NCI-H128 (cell line): Measurements from ENCODE around the gene SEC16A.
A peak's percentile ranks its signal among the peaks of the same experiment; 100 is the strongest.
"Not testable (repeated sequence)": the region's sequence is repeated elsewhere in the genome, so short reads cannot be mapped to it uniquely, and the experiment has no call there.

Experiments
- DNase-seq: peaks from one replicate; lab custom pipeline; 2025; ENCODE audit not compliant: unreplicated experiment; lab: John Stamatoyannopoulos, UW

The SEC16A gene

GRCh38 chr9:136424750-136425362 is 58.0 kb downstream of the SEC16A start:
- DNase-seq: no peak

- DNase-seq: no peak
Measured at GRCh38 chr9:136423432-136424146, 59.3 kb downstream of the SEC16A start.

- no peak for DNase-seq
Measured at GRCh38 chr9:136422876-136423275, 60.0 kb downstream of the SEC16A start.

GRCh38 chr9:136421791-136422190 is 61.0 kb downstream of the SEC16A start:
- no peak for DNase-seq

GRCh38 chr9:136419092-136419420 is 63.8 kb downstream of the SEC16A start:
- no peak for DNase-seq

GRCh38 chr9:136418182-136419091 is 64.4 kb downstream of the SEC16A start:
- DNase-seq: no peak

GRCh38 chr9:136416914-136417313 is 65.9 kb downstream of the SEC16A start:
- no peak for DNase-seq

- DNase-seq: no peak
Measured at GRCh38 chr9:136416427-136416826, 66.4 kb downstream of the SEC16A start.

- DNase-seq: no peak
Measured at GRCh38 chr9:136412962-136413361, 69.9 kb downstream of the SEC16A start.

GRCh38 chr9:136411378-136411777 is 71.5 kb downstream of the SEC16A start:
- DNase-seq: no peak

GRCh38 chr9:136410500-136411287 is 72.1 kb downstream of the SEC16A start, which contains the start of the genes ENTR1 and PMPCA:
TSS of gene ENTR1 (minus strand) at chr9:136410614. CDS start at chr9:136410397, 217 bp downstream.
TSS of gene PMPCA (plus strand) at chr9:136410658. CDS start at chr9:136410669, 11 bp downstream.
- peak; percentile 65 for DNase-seq

GRCh38 chr9:136409557-136410455 is 73.0 kb downstream of the SEC16A start:
- no peak for DNase-seq

GRCh38 chr9:136407911-136408310 is 74.9 kb downstream of the SEC16A start:
- DNase-seq: no peak

- DNase-seq: not testable (repeated sequence)
Measured at GRCh38 chr9:136407061-136407460, 75.8 kb downstream of the SEC16A start.

GRCh38 chr9:136405904-136406303 is 76.9 kb downstream of the SEC16A start:
- not testable (repeated sequence) for DNase-seq

GRCh38 chr9:136405481-136405880 is 77.4 kb downstream of the SEC16A start:
- DNase-seq: no peak

GRCh38 chr9:136404801-136405136 is 78.1 kb downstream of the SEC16A start:
- DNase-seq: no peak

GRCh38 chr9:136403915-136404800 is 78.7 kb downstream of the SEC16A start:
- no peak for DNase-seq

GRCh38 chr9:136403538-136403914 is 79.3 kb downstream of the SEC16A start:
- DNase-seq: no peak
